Vagina (tissue), 2 donors: ENCODE data around the gene ZNF689. TPM values are rescaled to one million over a fixed set of nuclear protein-coding genes. Genes with fewer than 3 reads are reported as not detected.

ENCODE experiments used
- DNase-seq, 2 donors: peaks; one replicate each; pipeline ENCODE4 v3.0.0-alpha.2; 2017; ENCODE audit errors: extremely low spot score in 2 of 2
- H3K27ac ChIP-seq: fragments of 200-600 bp; sonication (generic); one replicate; pipeline ENCODE4 v1.5.1; 2019
- H3K27me3 ChIP-seq: fragments of 200-600 bp; sonication (generic); one replicate; pipeline ENCODE4 v1.5.1; 2019
- H3K36me3 ChIP-seq, 2 donors: fragments of 200-600 bp; sonication (generic); one replicate each; pipeline ENCODE4 v1.5.1; 2017 to 2019
- H3K4me1 ChIP-seq: fragments of 200-600 bp; sonication (generic); one replicate; pipeline ENCODE4 v1.5.1; 2019
- H3K4me3 ChIP-seq, 2 donors: fragments of 200-600 bp; sonication (generic); 1 replicate in 1 of 2; 2 replicates in 1 of 2; pipeline ENCODE4 v1.5.1; 2016 to 2019
- H3K9me3 ChIP-seq: fragments of 200-600 bp; sonication (generic); one replicate; pipeline ENCODE4 v1.5.1; 2019
- CTCF ChIP-seq, 3 experiments: fragments of 450-650 bp in 2 of 3; fragments of 200-600 bp in 1 of 3; sonication (generic) in 1 of 3; IDR thresholded peaks; one replicate each; pipeline ENCODE4 v1.5.1; 2017 to 2019; ENCODE audit warnings: antibody characterized with exemption in 3 of 3, mild to moderate bottlenecking in 2 of 3, moderate library complexity in 2 of 3
- POLR2A ChIP-seq, 2 donors: fragments of 450-650 bp; IDR thresholded peaks; one replicate each; pipeline ENCODE4 v1.6.1; 2017; ENCODE audit warnings: antibody characterized with exemption in 2 of 2, mild to moderate bottlenecking in 2 of 2, moderate library complexity in 2 of 2
- POLR2AphosphoS5 ChIP-seq, 2 donors: sonication (generic); formaldehyde crosslinking; IDR thresholded peaks; one replicate each; pipeline ENCODE4 v1.9.0; 2017; ENCODE audit warnings: antibody characterized with exemption in 2 of 2, mild to moderate bottlenecking in 2 of 2, low read depth in 1 of 2; ENCODE audit not compliant: insufficient read depth in 1 of 2
- intact Hi-C: fragments of 100-400 bp; cut with DNase I; formaldehyde crosslinking; loops from one replicate; pipeline ENCODE4 v1.15.1; 2023
- total RNA-seq: library from RNA; depleted of rRNA; stranded (reverse); fragments of >200 nt; gene quantifications from one replicate; pipeline ENCODE4 v1.2.3, GENCODE V29; 2016

Gene ZNF689
- total RNA-seq: 7.6 TPM

DNA sequence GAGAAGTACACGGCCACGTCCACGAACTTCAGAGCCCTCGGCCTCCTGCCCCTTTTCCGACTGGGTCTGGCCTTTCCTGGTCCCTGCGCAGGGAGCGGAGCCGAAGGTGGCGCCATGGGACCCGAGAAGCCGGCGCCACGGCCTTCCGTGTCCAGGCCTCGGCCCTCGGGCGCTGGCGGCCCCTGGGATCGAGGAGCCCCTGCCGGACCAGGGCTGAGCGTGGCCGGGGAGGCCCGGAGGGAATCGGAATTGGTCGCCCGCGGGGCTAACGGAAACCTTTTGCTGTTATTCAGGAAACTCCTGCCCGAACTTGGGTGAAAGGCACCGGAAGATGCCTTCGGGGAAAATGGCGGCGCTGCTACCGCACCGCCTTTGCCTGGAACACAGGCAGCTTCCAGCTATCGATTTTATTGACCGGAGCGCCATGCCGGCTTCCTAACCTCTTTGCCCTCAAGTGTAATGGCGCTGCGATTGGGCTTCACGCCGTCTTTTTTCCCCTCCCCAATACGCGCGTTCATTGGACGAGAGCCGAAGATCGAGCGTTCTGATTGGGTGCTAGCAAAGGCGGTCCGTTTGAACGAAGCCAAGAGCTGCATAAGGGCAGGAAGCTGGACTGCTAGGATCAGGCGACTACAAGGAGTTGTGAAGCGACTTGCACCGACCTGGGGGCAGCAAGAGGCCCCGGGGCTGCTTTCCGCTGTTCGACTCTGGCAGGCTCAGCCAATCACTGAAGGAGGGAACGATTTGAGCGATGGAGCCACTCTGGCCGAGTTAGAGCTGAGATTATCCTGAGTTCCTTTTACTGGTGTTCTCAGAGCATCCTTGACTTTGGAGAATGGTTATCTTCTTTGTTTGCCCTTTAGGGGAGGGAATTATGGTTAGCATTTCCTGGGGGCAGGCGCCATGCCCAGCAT lies at the start of gene ZNF689:
TSS of gene ZNF689 (minus strand) at position 464 of the 914 bp plus-strand sequence. CDS start at position 116, 348 bp downstream.
- Histone ChIP-seq H3K4me1 (peaks cover 24% of the 10 kb centered on the region), H3K4me3 (peak within 1 kb of the TSS; percentile 83 to 87), H3K27ac (peak within 1 kb of the TSS; percentile 83), H3K9me3 (no peaks in the 10 kb centered on the region), H3K36me3 (peaks cover 0 to 26% of the 10 kb centered on the region in 2 donors), H3K27me3 (no peaks in the 10 kb centered on the region)
- peak; percentile 97 to 98 for DNase-seq
- intact Hi-C loops: no loop called here
- no peak for TF ChIP-seq CTCF (IDR thresholded peaks at IDR 0.05)
- peak; percentile 84 to 86 for TF ChIP-seq POLR2AphosphoS5 (IDR thresholded peaks at IDR 0.05; ENCODE audit: insufficient read depth in 1 of 2, low read depth in 1 of 2)
- TF ChIP-seq POLR2A (IDR thresholded peaks at IDR 0.05): peak in 1 of 2 donors; percentile 39

DNA sequence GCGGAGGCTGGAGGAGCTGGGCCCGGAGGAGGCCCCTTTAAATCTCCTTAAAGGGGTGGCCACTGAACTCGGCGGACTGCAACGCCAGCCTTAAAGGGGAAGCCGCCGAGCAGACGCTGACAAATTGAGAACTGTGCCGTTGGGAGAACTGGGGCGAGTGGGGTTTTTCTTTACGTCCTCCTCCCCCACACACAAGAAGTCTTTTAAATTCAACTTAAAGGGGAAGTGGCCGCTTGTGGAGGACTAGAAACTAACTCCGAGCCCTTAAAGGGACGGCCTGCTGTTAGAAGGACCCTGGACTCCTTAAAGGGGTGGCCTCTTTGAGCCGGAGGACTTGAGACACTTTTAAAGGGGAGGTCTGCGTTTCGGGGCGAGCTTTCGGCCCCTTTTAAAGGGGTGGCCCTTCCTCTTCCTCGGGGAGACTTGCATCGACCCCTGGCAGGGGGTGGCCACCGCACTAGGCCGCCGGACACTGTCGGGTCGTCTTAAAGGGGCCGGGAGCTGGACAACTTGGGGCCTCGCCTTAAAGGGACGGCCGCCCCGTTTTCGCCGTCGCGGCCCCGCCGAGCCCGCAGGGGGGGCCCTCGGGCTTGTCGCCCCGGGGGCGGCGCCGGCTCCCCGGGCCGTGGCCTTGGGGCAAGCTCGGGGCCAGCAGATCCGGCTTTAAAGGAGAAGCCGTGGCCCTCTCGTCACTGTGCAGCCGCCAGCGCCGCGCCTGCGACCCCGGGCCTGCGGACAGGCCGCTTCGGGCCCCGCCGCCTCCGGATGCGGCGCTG lies 48.7 kb upstream of the ZNF689 start:
- Histone ChIP-seq H3K9me3 (no peaks in the 10 kb centered on the region), H3K27ac (peak overlapping the region; percentile 99), H3K4me1 (peaks cover 52% of the 10 kb centered on the region), H3K4me3 (peak overlapping the region; percentile 83 to 88), H3K36me3 (peaks cover 0 to 55% of the 10 kb centered on the region in 2 donors), H3K27me3 (no peaks in the 10 kb centered on the region)
- intact Hi-C loops: loop anchor here (2.0 to 5.0 kb wide), 2 partner anchors 40 to 87 kb away; partner anchors contain the start of genes SRCAP and ZNF688
- TF ChIP-seq POLR2AphosphoS5 (IDR thresholded peaks at IDR 0.05; ENCODE audit: insufficient read depth in 1 of 2, low read depth in 1 of 2): peak; percentile 5 to 84
- peak in 1 of 3 experiments; percentile 7 for TF ChIP-seq CTCF (IDR thresholded peaks at IDR 0.05)
- no peak for TF ChIP-seq POLR2A (IDR thresholded peaks at IDR 0.05)
- DNase-seq: peak in 1 of 2 donors; percentile 98

DNA sequence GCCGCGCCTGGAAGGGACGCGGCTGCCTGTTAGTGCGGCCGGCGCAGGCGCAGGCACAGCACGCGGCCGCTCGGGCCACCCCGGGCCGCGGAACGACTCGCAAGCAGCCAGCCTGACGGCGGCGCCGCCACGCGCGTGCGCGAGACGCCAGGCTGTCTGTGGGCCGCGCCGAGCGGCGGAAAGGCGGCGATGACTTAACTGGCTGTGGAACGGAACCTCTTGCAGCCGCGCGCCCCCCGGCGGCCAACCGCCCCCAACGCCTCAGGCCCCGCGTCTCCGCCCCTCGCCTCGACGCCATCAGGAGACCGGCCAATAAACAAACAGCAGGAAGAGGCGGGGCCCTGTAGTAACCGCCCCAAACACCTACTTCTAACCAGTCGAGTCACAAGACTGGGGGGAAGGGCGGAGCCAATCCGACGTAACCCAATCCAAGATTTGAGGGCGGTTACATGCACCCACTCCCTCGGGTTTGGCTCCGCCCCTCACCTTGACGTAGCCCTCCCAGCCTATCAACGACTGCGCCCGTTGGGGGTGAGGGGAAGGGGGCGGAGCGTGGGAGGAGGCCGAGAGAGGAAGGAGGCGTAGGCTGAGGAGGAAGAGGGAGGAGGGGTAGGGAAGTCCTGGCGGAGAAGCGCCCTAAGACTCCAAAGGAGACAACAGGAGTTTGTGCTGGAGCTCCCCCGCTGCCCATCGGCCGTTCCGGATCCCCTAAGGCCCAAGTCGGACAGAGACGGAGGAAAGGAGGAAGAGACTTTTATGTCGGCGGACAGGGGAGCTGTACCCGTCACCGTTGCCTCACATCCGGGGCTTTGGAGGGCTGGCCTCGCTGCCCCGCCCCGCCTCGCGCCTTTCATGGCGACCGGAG lies 47.9 kb upstream of the ZNF689 start, which contains the start of gene FBRS:
TSS of gene FBRS (plus strand) at position 566 of the 865 bp plus-strand sequence. CDS start 1,088 bp downstream, outside the sequence.
- Histone ChIP-seq H3K27ac (peak within 1 kb of the TSS; percentile 99), H3K27me3 (no peaks in the 10 kb centered on the region), H3K36me3 (peaks cover 0 to 55% of the 10 kb centered on the region in 2 donors), H3K9me3 (no peaks in the 10 kb centered on the region), H3K4me1 (peaks cover 44% of the 10 kb centered on the region), H3K4me3 (peak within 1 kb of the TSS; percentile 83 to 88)
- TF ChIP-seq POLR2A (IDR thresholded peaks at IDR 0.05) (peak in 1 of 2 donors; percentile 92), CTCF (IDR thresholded peaks at IDR 0.05) (peak; percentile 43 to 69 (median 52)), POLR2AphosphoS5 (IDR thresholded peaks at IDR 0.05; ENCODE audit: insufficient read depth in 1 of 2, low read depth in 1 of 2) (peak; percentile 91 to 99)
- DNase-seq: peak; percentile 100
- intact Hi-C loops: loop anchor here (2.0 to 5.0 kb wide), 2 partner anchors 41 to 86 kb away; partner anchors contain the start of genes SRCAP and ZNF688
